Posterior vena cava (tissue), 2 donors: ENCODE results near the gene ASB3. TPM values are rescaled to one million over a fixed set of nuclear protein-coding genes. Genes with fewer than 3 reads are reported as not detected.
"Not testable (repeated sequence)": the region's sequence is repeated elsewhere in the genome, so short reads cannot be mapped to it uniquely, and the experiment has no call there.

Source experiments
- DNase-seq: peaks from one replicate; pipeline ENCODE4 v3.0.0-alpha.2; 2020; ENCODE audit warnings: low spot score
- intact Hi-C, 2 donors: fragments of 100-400 bp; cut with DNase I; formaldehyde crosslinking; loops; one replicate each; pipeline versions ENCODE4 v1.14.1 to v1.14.2; 2022 to 2023
- total RNA-seq, 2 donors: library from RNA; stranded (reverse); fragmentation: NEBNext Ultra II Directional; extraction: Animal tissue kit (Norgen Biotek cat#: 25700); gene quantifications; one replicate each; pipeline ENCODE4 v1.2.1, GENCODE V29; 2021
- donor health status: DM: yes; HTN: yes; CAD: no.
- donor health status: DM: yes; HTN: yes; CAD: no.

Gene ASB3
- total RNA-seq, 2 donors from 2014 or later: 12.4 to 13.0 TPM

- intact Hi-C loops: no loop called here
- no peak for DNase-seq
Measured at GRCh38 chr2:53672881-53673522, 113.8 kb downstream of the ASB3 start.

- intact Hi-C loops: no loop called here
- DNase-seq: no peak
Measured at GRCh38 chr2:53670331-53670730, 116.4 kb downstream of the ASB3 start.

GRCh38 chr2:53668624-53669026, 118.1 kb downstream of the ASB3 start:
- intact Hi-C loops: no loop called here
- no peak for DNase-seq

- intact Hi-C loops, DNase-seq: not testable (repeated sequence)
Measured at GRCh38 chr2:53667130-53667529, 119.6 kb downstream of the ASB3 start.

- DNase-seq: no peak
- intact Hi-C loops: no loop called here
Measured at GRCh38 chr2:53660886-53661285, 125.9 kb downstream of the ASB3 start.

- DNase-seq, intact Hi-C loops: not testable (repeated sequence)
Measured at GRCh38 chr2:53658474-53658873, 128.3 kb downstream of the ASB3 start.

- DNase-seq: no peak
- intact Hi-C loops: no loop called here
Measured at GRCh38 chr2:53655256-53655655, 131.5 kb downstream of the ASB3 start.

- DNase-seq: no peak
- intact Hi-C loops: no loop called here
Measured at GRCh38 chr2:53654396-53654795, 132.4 kb downstream of the ASB3 start.

- intact Hi-C loops: no loop called here
- no peak for DNase-seq
Measured at GRCh38 chr2:53652131-53652530, 134.6 kb downstream of the ASB3 start.

- no peak for DNase-seq
- intact Hi-C loops: no loop called here
Measured at GRCh38 chr2:53646788-53647187, 140.0 kb downstream of the ASB3 start.

GRCh38 chr2:53641290-53641689, 145.5 kb downstream of the ASB3 start:
- no peak for DNase-seq
- intact Hi-C loops: loop anchor here in 1 of 2 donors (5.0 kb wide), 1 partner anchor 209 kb away; no protein-coding TSS in a partner anchor

- intact Hi-C loops: loop anchor here in 1 of 2 donors (5.0 kb wide), 1 partner anchor 208 kb away; no protein-coding TSS in a partner anchor
- no peak for DNase-seq
Measured at GRCh38 chr2:53640466-53640865, 146.3 kb downstream of the ASB3 start.

GRCh38 chr2:53636596-53636995, 150.2 kb downstream of the ASB3 start:
- intact Hi-C loops: no loop called here
- no peak for DNase-seq

GRCh38 chr2:53636109-53636508, 150.6 kb downstream of the ASB3 start:
- no peak for DNase-seq
- intact Hi-C loops: no loop called here

GRCh38 chr2:53635694-53636093, 151.1 kb downstream of the ASB3 start:
- intact Hi-C loops: no loop called here
- no peak for DNase-seq

- DNase-seq: no peak
- intact Hi-C loops: no loop called here
Measured at GRCh38 chr2:53633441-53633840, 153.3 kb downstream of the ASB3 start.

- no peak for DNase-seq
- intact Hi-C loops: no loop called here
Measured at GRCh38 chr2:53632714-53633113, 154.0 kb downstream of the ASB3 start.

- intact Hi-C loops: no loop called here
- DNase-seq: no peak
Measured at GRCh38 chr2:53632126-53632460, 154.7 kb downstream of the ASB3 start.

- intact Hi-C loops: no loop called here
- DNase-seq: no peak
Measured at GRCh38 chr2:53631313-53632125, 155.2 kb downstream of the ASB3 start.

- no peak for DNase-seq
- intact Hi-C loops: no loop called here
Measured at GRCh38 chr2:53630026-53630606, 156.6 kb downstream of the ASB3 start.

GRCh38 chr2:53629501-53629900, 157.3 kb downstream of the ASB3 start:
- intact Hi-C loops: no loop called here
- no peak for DNase-seq
